ENCODE data around the gene HSPA12A.

Gene HSPA12A

GRCh38 chr10:116679351-116679750 lies 63.0 kb downstream of the HSPA12A start:
- no peak for DNase-seq (ENCODE audit: low read depth, low spot score)
- no peak overlapping the region for H3K4me3 ChIP-seq (ENCODE audit: low read depth, low read length)
- ChIA-PET CTCF (interaction anchor here (5.0 to 19.6 kb wide), 2 partner anchors 104 to 117 kb away, joined by 31 to 658 read pairs; no protein-coding TSS in a partner anchor), POLR2A (no interaction called here)
- no peak for TF ChIP-seq CTCF (IDR thresholded peaks at IDR 0.05; ENCODE audit: insufficient read depth, low read length, missing control alignments)

GRCh38 chr10:116676633-116677032 lies 65.7 kb downstream of the HSPA12A start:
- ChIA-PET POLR2A (no interaction called here), CTCF (interaction anchor here (1.4 to 19.6 kb wide), 3 partner anchors 12 to 540 kb away, joined by 3 to 658 read pairs (median 5); no protein-coding TSS in a partner anchor)
- TF ChIP-seq CTCF (IDR thresholded peaks at IDR 0.05; ENCODE audit: insufficient read depth, low read length, missing control alignments): no peak

GRCh38 chr10:116676118-116676517 lies 66.2 kb downstream of the HSPA12A start:
- POLR2A ChIA-PET: no interaction called here
- no peak overlapping the region for H3K4me3 ChIP-seq (ENCODE audit: low read depth, low read length)
- TF ChIP-seq CTCF (IDR thresholded peaks at IDR 0.05; ENCODE audit: insufficient read depth, low read length, missing control alignments): no peak
- no peak for DNase-seq (ENCODE audit: low read depth, low spot score)
- CTCF ChIA-PET: interaction anchor here (1.4 to 19.6 kb wide), 4 partner anchors 12 to 540 kb away, joined by 3 to 658 read pairs (median 6); no protein-coding TSS in a partner anchor

More at GRCh38 chr10:116676633-116677032, 65.7 kb downstream of the HSPA12A start:
- no peak for DNase-seq (ENCODE audit: low read depth, low spot score)
- H3K4me3 ChIP-seq (ENCODE audit: low read depth, low read length): no peak overlapping the region

GRCh38 chr10:116674901-116675423 lies 67.4 kb downstream of the HSPA12A start:
- ChIA-PET POLR2A (no interaction called here), CTCF (interaction anchor here (1.4 to 19.6 kb wide), 3 partner anchors 109 to 542 kb away, joined by 5 to 658 read pairs (median 8); no protein-coding TSS in a partner anchor)
- TF ChIP-seq CTCF (IDR thresholded peaks at IDR 0.05; ENCODE audit: insufficient read depth, low read length, missing control alignments): no peak
- H3K4me3 ChIP-seq (ENCODE audit: low read depth, low read length): no peak overlapping the region
- no peak for DNase-seq (ENCODE audit: low read depth, low spot score)

GRCh38 chr10:116673866-116674265 lies 68.5 kb downstream of the HSPA12A start:
- no peak for DNase-seq (ENCODE audit: low read depth, low spot score)
- ChIA-PET POLR2A (no interaction called here), CTCF (interaction anchor here (0.7 to 19.6 kb wide), 3 partner anchors 8 to 122 kb away, joined by 4 to 658 read pairs (median 8); no protein-coding TSS in a partner anchor)
- TF ChIP-seq CTCF (IDR thresholded peaks at IDR 0.05; ENCODE audit: insufficient read depth, low read length, missing control alignments): no peak
- no peak overlapping the region for H3K4me3 ChIP-seq (ENCODE audit: low read depth, low read length)

- H3K4me3 ChIP-seq (ENCODE audit: low read depth, low read length): no peak overlapping the region
- no peak for DNase-seq (ENCODE audit: low read depth, low spot score)
- ChIA-PET CTCF (interaction anchor here (2.6 to 4.7 kb wide), 3 partner anchors 9 to 503 kb away, joined by 11 to 36 read pairs (median 25); no protein-coding TSS in a partner anchor), POLR2A (no interaction called here)
- no peak for TF ChIP-seq CTCF (IDR thresholded peaks at IDR 0.05; ENCODE audit: insufficient read depth, low read length, missing control alignments)
Observed at GRCh38 chr10:116672891-116673290, 69.5 kb downstream of the HSPA12A start.

Measured in AG04449 (cell line).